ENCODE measurements around the gene NINJ1. TPM values are rescaled to one million over a fixed set of nuclear protein-coding genes. Genes with fewer than 3 reads are reported as not detected.

Gene NINJ1
- total and polyA plus RNA-seq, 2 of the 13 experiments (the other 11 are each of a cell fraction or from before 2014, with no cell fraction given), result 81.2 to 92.1 TPM

GRCh38 chr9:93159601-93160471 is 25.8 kb upstream of the NINJ1 start (continued):
- TF ChIP-seq HNRNPUL1 (IDR thresholded peaks at IDR 0.05; ENCODE audit: low read depth, low read length), result no peak
- TF ChIP-seq MXI1 (IDR thresholded peaks at IDR 0.05; ENCODE audit: borderline replicate concordance, low read depth, low read length), result peak; percentile 22; the same call in 1 of the 3 replicates
- peak; percentile 68 for TF ChIP-seq TEAD3 (CRISPR knock-in tag; optimal IDR thresholded peaks at IDR 0.05; ENCODE audit: borderline replicate concordance)
- TF ChIP-seq, protein P1, sequence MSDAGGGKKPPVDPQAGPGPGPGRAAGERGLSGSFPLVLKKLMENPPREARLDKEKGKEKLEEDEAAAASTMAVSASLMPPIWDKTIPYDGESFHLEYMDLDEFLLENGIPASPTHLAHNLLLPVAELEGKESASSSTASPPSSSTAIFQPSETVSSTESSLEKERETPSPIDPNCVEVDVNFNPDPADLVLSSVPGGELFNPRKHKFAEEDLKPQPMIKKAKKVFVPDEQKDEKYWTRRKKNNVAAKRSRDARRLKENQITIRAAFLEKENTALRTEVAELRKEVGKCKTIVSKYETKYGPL (CRISPR knock-in tag; IDR thresholded peaks at IDR 0.05), result no peak
- no peak for TF ChIP-seq ZNF317 (CRISPR knock-in tag; IDR thresholded peaks at IDR 0.05)
- no peak for TF ChIP-seq ZNF703 (CRISPR knock-in tag; IDR thresholded peaks at IDR 0.05; ENCODE audit: borderline replicate concordance)
- no peak for TF ChIP-seq SRSF1 (optimal IDR thresholded peaks at IDR 0.05; ENCODE audit: low read depth, low read length)
- TF ChIP-seq RFX1 (IDR thresholded peaks at IDR 0.05), result no peak
- no peak for TF ChIP-seq POLR2G (IDR thresholded peaks at IDR 0.05; ENCODE audit: low read depth, low read length)
- TF ChIP-seq PRPF4 (IDR thresholded peaks at IDR 0.05; ENCODE audit: low read depth, low read length, poor library complexity, severe bottlenecking), result peak; percentile 9
- TF ChIP-seq ASH2L (IDR thresholded peaks at IDR 0.05; ENCODE audit: insufficient read length, low read depth, low read length), result no peak
- TF ChIP-seq ZNF790 (CRISPR knock-in tag; IDR thresholded peaks at IDR 0.05; ENCODE audit: borderline replicate concordance), result peak; percentile 58; the same call in 1 of the 2 replicates
- 0 out of 2 replicates have a peak, but pooled peaks have one; percentile 36 for TF ChIP-seq NFKBIZ (CRISPR knock-in tag; IDR thresholded peaks at IDR 0.05)
- no peak for TF ChIP-seq DMAP1 (CRISPR knock-in tag; IDR thresholded peaks at IDR 0.05)
- TF ChIP-seq SP1 (IDR thresholded peaks at IDR 0.05), result no peak
- peak; percentile 53; the same call in 1 of the 2 replicates for TF ChIP-seq SP1 (CRISPR knock-in tag; IDR thresholded peaks at IDR 0.05)
- TF ChIP-seq SMAD3 (CRISPR knock-in tag; IDR thresholded peaks at IDR 0.05), result peak; percentile 68; the same call in 1 of the 2 replicates
- no peak for TF ChIP-seq POLR2AphosphoS2 (IDR thresholded peaks at IDR 0.05; ENCODE audit: low read depth, low read length)
- TF ChIP-seq KLF16 (CRISPR knock-in tag; IDR thresholded peaks at IDR 0.05), result peak in 1 of 2 experiments; percentile 63; a peak in 1 of 4 replicates
- peak; percentile 67 for TF ChIP-seq GATAD1 (CRISPR knock-in tag; IDR thresholded peaks at IDR 0.05)
- no peak for TF ChIP-seq ZNF329 (CRISPR knock-in tag; IDR thresholded peaks at IDR 0.05; ENCODE audit: low read depth)
- TF ChIP-seq CSRNP1 (CRISPR knock-in tag; IDR thresholded peaks at IDR 0.05), result no peak
- no peak for TF ChIP-seq BCLAF1 (IDR thresholded peaks at IDR 0.05)
- TF ChIP-seq GTF3A (CRISPR knock-in tag; conservative IDR thresholded peaks at IDR 0.05), result no peak
- 0 out of 2 replicates have a peak, but pooled peaks have one; percentile 44 for TF ChIP-seq DNMT1 (CRISPR knock-in tag; IDR thresholded peaks at IDR 0.05)
